GM19467 (cell line): ENCODE measurements around the gene ABCB8.
A peak's percentile ranks its signal among the peaks of the same experiment; 100 is the strongest.

Source experiments
- ATAC-seq: cut with Tn5 transposase; IDR thresholded peaks from one replicate; pipeline ENCODE4 v1.9.1; 2021; ENCODE audit warnings: mild to moderate bottlenecking, moderate library complexity; ENCODE audit not compliant: unreplicated experiment

The ABCB8 gene

DNA sequence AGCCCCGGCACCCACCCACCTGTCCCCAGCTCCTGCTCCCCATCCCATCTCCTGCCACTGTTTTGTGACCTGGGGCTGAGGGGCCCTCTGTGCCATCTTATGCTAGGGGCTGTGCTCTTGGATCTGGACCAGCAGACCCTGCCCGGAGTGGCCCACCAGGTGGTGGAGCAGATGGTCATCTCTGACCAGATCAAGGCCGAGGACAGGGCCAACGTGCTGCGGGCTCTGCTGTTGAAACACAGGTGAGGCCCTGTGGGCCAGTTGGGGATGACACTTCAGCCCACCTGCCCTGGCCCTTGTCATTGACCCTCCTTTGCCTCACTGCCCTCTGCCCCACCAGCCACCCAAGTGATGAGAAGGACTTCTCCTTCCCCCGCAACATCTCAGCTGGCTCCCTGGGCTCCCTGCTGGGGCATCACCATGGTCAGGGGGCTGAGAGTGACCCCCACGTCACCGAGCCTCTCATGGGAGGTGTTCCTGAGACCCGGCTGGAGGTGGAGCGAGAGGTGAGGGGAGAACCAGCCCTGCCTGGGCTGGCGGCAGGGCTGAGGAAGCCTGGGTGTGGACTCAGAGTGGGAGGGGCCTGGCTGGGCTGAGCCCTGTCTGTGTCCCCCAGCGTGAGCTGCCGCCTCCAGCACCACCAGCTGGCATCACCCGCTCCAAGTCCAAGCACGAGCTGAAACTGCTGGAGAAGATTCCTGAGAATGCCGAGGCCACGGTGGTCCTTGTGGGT lies 41.8 kb downstream of the ABCB8 start:
- no peak for ATAC-seq

DNA sequence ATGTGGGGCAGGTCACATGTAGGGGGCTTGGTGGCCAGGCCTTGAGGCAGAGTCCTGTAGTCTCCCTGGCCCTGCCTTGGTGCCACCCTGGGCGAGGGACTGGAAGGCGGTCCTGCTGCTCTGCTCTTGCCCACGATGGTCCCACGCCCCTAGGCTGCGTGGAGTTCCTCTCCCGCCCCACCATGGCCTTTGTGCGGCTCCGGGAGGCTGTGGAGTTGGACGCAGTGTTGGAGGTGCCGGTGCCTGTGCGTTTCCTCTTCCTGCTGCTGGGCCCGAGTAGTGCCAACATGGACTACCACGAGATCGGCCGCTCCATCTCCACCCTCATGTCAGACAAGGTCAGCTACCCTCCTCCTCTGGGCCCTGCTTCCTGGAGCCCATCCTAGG lies 42.3 kb downstream of the ABCB8 start:
- no peak for ATAC-seq

GRCh38 chr7:151071032-151071866 lies 43.0 kb downstream of the ABCB8 start:
- no peak for ATAC-seq

- ATAC-seq: no peak
Measured at GRCh38 chr7:151073990-151074389, 45.7 kb downstream of the ABCB8 start.

GRCh38 chr7:151074817-151075661 lies 46.8 kb downstream of the ABCB8 start:
- ATAC-seq: no peak

DNA sequence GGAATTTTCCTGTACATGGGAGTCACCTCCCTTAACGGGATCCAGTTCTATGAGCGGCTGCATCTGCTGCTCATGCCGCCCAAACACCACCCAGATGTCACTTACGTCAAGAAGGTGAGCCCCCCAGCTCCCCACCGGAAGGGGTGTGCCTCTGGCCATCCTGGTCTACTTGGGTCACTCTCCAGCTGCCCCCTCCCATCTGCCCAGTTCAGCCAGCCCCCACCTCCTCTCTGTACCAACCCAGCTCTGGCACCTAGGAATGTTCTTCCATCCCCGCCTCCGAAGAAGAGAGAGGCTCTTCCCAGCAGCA lies 47.4 kb downstream of the ABCB8 start:
- ATAC-seq: no peak

DNA sequence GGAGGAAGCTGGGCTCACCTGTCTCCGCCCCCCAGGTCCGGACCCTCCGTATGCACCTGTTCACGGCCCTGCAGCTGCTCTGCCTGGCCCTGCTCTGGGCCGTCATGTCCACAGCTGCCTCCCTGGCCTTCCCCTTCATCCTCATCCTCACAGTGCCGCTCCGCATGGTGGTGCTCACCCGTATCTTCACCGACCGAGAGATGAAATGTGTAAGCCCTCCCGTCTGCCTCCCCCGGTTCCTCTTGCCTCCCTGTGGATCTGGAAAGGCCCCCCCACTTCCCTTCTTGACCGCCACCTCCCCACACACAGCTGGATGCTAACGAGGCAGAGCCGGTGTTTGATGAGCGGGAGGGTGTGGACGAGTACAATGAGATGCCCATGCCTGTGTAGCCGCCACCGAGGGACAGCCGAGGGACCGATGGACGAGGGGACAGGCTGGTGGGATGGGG lies 47.8 kb downstream of the ABCB8 start:
- no peak for ATAC-seq

DNA sequence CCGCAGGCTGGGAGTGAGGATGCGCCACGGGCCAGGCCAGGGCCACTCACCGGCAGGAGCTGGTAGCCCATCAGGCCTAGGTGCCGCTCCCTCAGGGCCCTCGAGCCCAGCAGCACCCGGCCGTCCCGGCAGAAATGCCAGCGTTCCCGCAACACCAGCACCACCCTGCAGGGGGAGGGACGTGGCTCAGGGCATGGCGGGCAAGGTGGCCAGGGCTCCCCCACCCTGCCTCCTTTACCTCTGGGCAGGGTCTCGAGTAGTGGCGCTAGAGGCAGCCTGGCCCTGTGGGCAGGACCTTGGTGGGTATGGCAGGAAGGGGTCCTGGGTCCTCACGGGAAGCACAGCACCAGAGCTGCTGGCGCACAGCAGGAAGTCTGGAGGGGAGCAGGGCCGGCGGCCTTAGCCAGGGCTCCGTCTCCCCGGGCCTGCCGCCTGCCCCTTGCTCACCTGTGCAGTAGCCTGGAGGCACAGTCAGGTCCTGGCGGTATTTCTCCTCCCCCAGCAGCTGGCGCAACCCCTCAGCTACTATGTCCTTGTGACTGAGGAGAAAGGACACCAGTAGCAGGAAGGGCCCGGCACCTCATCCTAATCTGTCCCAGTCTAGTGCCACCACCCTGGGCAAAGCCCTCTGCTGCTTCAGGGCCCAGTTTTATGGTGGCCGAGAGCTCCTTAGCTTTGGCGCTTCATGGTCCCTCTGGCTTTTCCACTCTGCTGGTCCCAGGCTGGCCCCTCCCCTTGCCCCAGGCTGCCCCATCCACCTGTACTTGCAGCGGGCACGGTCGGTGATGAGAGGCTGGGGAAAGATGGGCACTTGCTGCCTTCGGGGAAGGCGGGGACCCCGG lies 48.8 kb downstream of the ABCB8 start:
- ATAC-seq: no peak

DNA sequence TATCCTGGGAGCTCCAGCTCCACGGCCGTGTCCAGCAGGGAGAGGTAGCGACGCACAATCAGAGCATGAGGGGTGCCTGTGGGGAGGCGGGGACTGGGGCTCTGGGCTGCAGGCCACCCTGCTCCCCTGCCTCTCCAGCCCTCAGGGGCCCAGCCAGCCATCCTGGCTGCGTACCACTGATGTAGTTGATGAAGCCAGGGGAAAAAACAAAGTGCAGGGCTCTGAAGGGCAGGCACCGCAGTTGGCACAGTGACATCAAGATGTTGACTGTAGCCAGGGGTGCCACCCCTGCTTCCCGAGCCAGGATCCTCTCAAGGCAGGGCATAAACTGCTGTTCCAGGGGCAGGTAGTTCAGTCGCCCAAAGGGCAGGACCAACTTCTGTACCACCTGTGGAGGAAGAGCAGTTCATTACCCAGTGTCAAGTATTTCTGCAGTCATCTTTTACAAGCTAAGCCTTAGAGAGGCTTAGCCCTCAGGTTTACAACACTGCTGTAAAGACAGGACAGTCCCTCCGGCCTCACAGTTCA lies 49.5 kb downstream of the ABCB8 start:
- no peak for ATAC-seq

- ATAC-seq: no peak
Measured at GRCh38 chr7:151078233-151079040, 50.2 kb downstream of the ABCB8 start.

- ATAC-seq: no peak
Measured at GRCh38 chr7:151079199-151079910, 51.1 kb downstream of the ABCB8 start.

DNA sequence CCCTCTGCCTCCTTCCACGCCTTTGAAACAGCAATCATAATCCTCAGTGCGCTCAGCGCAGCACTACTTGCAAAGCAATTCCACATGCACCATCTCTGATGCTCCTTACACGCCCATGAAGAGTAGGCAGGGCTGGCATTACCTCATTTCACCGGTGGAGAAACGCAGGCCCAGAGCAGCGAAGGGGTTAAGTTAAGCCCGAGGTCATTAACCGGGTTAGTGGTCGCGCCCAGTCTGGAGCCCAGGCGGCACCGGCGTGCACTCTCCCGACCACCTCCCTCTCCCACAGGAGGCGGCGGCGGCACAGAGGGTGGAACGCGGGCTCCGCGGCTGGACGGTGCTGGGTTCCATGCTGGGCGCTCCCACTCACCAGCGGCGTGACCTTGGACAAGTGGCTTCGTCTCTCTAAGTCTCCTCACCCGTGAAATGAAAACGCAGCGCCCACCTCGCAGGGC lies 51.8 kb downstream of the ABCB8 start:
- ATAC-seq: peak; percentile 2

DNA sequence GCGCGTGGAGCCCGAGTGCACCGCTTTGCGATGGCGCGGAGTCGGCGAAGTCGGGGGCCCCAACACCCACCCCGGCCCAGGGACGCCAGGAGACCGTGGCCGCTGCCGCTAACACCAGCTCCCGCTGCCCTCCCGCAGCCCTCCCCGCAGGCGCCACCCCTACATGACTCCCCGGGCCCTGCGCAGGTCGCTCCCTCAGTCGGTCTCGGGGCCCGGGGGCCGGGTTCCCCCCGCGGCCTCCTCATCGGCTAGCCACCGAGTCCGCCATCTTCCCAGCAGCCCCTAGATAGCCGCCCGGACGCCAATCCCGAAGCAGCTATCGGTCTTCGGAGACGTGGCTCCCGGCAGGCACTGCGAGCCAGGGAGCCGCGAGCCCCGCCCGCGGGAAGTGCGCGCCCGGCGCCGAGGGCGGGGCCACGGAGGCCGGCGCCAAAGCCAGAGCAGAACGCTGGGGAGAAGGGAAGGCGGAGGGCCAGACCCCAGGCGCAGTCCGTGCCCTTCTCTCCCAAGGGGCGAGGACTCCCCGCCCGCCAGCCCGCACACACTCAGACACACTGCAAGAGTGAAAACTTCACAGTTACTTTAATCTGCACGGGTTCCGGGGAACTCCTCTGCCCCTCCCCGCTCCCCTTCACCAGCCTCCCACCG lies 52.4 kb downstream of the ABCB8 start, which contains the start of gene FASTK:
FASTK (minus strand) TSS at position 288 of the 648 bp plus-strand sequence; CDS start at position 245, 43 bp downstream.
- ATAC-seq: peak; percentile 79

DNA sequence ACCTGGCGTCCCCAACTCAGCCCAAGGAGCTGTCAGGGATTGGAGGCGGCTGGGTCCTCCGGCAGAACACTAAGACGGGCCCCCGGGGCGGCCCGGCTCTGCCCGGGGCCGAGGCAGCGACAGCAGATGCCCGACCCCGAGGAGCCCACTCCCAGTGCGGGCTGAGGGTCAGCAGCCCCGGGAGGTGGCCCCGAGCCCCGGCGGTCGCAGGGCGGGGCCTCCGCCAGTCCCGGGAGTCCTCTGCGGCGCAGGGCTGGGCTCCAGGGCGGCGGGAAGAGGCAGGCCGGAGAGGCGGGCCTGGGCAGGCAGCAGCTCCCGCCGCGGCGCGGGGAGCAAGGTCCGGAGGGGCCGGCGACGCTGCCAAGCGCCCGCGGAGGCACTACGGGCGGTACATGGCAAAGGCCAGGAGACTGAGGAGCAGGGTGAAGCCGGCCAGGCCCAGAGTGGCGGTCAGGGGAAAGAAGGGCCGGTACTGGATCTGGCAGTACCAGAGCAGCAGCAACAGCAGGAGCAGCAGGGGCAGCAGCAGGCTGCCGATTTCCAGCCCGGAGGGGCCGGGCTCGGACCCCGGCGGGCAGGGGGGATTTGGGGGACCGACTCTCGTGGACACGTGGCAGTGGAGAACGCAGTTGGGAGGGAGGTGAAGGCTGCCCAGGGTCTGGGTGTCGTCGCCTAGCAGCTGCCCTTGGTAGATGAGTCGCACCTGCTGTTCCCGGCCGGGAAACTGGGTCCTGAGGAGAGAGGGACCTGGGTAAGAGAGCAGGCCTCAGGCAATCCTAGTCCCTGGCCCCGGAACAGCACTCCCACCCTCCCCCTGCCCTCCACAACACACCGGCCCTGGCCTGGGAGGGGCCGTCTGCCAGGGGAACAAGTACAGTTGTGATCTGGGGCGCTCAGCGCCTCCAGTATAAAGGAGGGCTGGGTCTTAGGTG lies 53.2 kb downstream of the ABCB8 start:
- ATAC-seq: no peak

- ATAC-seq: no peak
Measured at GRCh38 chr7:151082141-151083070, 54.2 kb downstream of the ABCB8 start.
